PC-9 (cell line): ENCODE data around the gene SHH.

Source experiments
- EZH2 ChIP-seq: fragments of 200-600 bp; sonication (generic); IDR thresholded peaks from 2 replicates; pipeline ENCODE4 v1.8.0; 2017; ENCODE audit warnings: antibody characterized with exemption, low read depth
- TF ChIP-seq, protein P1 (sequence below): fragments of 200-600 bp; sonication (generic); conservative IDR thresholded peaks from 2 replicates; pipeline ENCODE4 v1.6.1; 2017; ENCODE audit warnings: mixed run types, antibody characterized with exemption, mild to moderate bottlenecking, moderate library complexity

GRCh38 chr7:155860840-155861479 is 48.7 kb upstream of the SHH start:
- TF ChIP-seq, protein P1, sequence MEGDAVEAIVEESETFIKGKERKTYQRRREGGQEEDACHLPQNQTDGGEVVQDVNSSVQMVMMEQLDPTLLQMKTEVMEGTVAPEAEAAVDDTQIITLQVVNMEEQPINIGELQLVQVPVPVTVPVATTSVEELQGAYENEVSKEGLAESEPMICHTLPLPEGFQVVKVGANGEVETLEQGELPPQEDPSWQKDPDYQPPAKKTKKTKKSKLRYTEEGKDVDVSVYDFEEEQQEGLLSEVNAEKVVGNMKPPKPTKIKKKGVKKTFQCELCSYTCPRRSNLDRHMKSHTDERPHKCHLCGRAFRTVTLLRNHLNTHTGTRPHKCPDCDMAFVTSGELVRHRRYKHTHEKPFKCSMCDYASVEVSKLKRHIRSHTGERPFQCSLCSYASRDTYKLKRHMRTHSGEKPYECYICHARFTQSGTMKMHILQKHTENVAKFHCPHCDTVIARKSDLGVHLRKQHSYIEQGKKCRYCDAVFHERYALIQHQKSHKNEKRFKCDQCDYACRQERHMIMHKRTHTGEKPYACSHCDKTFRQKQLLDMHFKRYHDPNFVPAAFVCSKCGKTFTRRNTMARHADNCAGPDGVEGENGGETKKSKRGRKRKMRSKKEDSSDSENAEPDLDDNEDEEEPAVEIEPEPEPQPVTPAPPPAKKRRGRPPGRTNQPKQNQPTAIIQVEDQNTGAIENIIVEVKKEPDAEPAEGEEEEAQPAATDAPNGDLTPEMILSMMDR: no peak
- no peak for TF ChIP-seq EZH2
